Measurements from ENCODE around the gene APOE.
"Not testable (repeated sequence)": the region's sequence is repeated elsewhere in the genome, so short reads cannot be mapped to it uniquely, and the experiment has no call there.

Gene APOE

GRCh38 chr19:44886141-44886540 lies 19.5 kb upstream of the APOE start:
- DNase-seq: no peak

DNA sequence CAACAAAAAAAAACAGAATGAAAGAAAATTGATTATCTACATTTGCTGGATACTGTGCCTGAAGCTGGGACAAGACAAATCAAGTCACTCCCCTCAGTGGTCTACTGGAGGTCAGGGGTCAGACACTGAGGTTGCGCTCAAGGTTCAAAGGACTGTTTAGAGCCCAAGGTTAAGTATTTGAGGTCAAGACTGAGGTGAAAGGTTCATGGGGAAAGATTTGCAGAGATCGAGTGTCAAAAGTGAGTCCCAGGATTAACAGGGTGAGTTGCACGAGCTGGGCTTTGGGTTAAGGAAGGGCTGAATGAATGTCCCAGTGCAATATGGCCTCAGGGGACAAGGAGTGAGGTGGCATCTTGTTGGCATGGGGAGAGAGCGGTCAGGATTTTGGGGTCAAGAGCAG lies 17.9 kb upstream of the APOE start:
- DNase-seq: no peak

DNA sequence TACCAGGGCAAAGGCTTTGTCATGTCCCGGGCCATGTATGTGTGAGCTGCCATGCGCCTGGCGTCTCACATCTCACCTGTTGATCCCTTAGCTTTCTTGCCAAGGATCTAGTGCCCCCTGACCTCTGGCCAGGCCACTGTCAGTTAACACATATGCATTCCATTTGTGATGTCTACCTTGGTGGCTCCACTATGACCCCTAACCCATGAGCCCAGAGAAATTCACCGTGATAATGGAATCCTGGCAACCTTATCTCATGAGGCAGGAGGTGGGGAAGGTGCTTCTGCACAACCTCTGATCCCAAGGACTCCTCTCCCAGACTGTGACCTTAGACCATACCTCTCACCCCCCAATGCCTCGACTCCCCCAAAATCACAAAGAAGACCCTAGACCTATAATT lies 17.3 kb upstream of the APOE start:
- not testable (repeated sequence) for DNase-seq

DNA sequence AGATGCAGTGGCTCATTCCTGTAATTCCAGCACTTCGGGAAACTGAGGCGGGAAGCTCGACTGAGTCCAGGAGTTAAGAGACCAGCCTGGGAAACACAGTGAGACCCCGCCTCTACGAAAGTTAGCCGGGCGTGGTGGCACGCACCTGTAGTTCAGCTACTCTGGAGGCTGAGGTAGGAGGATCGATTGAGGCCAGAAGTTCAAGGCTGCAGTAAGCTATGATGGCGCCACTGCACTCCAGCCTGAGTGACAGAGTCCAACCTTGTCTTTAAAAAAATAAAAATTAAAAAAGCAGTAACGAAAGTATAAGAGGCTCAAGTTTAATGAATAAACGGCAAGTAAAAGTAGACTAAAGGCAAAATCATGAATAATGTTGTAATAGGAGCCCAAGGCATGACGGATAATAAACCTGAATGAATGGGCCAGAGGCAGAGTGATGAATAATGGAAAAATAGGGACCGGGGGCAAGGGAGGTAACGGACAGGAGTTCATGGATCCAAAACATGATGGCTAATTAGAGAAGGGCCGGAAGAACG lies 15.7 kb upstream of the APOE start:
- DNase-seq: no peak

- DNase-seq: peak; percentile 100
Observed at GRCh38 chr19:44890366-44891015, 15.1 kb upstream of the APOE start.

- peak; percentile 100 for DNase-seq
Observed at GRCh38 chr19:44891016-44891882, 14.3 kb upstream of the APOE start, which contains the start of gene TOMM40. TOMM40 (plus strand) TSS chr19:44891254; CDS start chr19:44891416, 162 bp downstream.

DNA sequence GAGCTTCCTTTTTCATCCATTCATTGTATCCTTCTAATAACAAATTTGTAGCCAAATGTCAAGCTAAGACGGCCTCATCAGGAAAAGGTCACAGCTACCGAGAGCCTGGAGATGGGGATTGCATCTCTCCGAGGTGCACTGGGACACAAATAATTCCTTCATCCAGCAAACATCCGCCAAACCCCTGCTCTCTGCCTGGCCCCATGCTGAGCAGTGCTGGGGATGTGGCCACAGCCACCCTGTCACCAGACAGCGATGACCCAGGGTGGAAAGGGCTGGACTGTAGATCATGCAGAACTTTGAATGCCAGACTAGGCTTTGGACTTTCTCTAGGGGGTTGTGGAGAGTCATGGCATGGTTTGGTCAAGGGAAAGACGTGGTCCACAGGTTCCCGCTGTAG lies 12.7 kb upstream of the APOE start:
- no peak for DNase-seq

DNA sequence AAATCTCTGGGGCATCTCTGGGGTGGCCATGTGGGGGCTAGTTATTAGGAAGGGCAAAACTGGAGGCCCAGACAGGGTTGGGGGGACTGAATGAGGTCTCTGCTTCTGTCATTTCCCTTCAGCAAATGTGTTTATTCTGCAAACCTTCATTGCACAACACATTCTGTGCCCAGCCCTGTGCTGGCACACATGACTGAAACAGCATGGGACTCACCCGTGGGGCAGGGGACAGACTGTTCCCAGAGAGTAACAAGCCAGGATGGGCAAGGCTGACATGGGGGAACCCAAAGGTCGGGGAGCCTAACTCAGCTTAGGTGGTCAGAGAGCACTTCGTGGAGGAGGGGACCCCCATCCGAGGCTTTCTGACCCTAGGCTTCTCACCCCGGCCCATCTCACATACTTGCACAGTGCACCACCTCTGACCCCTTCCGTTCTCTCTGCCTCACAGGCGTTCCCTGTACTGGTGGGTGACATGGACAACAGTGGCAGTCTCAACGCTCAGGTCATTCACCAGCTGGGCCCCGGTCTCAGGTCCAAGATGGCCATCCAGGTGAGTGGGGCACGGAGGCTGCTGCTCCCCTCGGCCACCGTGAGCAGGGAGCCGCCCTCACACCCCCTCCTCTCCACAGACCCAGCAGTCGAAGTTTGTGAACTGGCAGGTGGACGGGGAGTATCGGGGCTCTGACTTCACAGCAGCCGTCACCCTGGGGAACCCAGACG lies 12.1 kb upstream of the APOE start:
- no peak for DNase-seq

GRCh38 chr19:44894052-44894400 lies 11.6 kb upstream of the APOE start:
- no peak for DNase-seq

DNA sequence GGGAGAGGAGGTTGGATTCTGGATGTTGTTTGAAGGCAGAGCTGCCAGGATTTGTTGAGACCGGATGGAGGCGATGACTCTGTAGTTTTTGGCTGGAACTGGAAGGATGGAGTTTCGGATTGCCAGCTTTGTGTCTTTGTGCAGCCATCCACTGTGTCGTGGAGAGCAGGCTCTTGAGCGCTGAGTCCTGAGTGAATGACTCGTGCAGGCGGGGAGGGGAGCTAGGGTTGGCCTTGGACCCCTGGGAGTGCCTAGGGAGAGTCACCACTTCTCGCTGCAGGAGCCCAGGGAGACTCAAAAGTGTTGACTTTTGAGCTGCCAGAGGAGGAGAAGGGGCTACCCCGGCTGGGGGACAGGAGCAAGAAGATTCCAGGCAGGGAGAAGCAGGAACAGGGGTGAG lies 10.7 kb upstream of the APOE start:
- no peak for DNase-seq

DNA sequence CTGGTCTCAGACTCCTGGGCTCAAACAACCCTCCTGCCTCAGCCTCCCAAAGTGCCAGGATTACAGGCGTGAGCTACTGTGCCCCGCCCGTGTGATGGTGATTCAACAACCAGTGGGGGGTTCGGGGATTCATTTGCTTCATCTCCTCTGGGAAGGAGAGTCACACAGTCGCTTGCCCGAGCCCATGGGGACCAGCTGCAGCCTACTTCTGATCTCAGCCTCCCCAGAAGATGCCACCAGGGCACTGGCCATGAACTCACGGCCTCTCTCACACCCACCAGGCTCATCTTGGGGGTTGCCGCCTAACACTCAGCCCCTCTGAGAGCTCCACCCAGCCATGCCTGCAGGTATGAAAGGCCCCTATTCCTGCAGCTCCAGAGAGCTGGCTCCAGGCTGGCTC lies 7.8 kb upstream of the APOE start:
- no peak for DNase-seq

GRCh38 chr19:44900328-44901244 lies 5.0 kb upstream of the APOE start:
- no peak for DNase-seq

GRCh38 chr19:44903216-44903601 lies 2.4 kb upstream of the APOE start:
- DNase-seq: no peak

DNA sequence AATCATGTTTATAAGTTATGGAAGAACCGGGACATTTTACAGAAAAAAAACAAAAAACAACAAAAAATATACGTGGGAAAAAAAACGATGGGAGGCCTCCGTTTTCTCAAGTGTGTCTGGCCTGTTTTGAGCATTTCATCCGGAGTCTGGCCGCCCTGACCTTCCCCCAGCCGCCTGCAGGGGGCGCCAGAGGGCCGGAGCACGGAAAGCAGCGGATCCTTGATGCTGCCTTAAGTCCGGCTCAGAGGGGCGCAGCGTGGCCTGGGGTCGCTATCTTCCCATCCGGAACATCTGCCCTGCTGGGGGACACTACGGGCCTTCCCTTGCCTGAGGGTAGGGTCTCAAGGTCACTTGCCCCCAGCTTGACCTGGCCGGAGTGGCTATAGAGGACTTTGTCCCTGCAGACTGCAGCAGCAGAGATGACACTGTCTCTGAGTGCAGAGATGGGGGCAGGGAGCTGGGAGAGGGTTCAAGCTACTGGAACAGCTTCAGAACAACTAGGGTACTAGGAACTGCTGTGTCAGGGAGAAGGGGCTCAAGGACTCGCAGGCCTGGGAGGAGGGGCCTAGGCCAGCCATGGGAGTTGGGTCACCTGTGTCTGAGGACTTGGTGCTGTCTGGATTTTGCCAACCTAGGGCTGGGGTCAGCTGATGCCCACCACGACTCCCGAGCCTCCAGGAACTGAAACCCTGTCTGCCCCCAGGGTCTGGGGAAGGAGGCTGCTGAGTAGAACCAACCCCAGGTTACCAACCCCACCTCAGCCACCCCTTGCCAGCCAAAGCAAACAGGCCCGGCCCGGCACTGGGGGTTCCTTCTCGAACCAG lies 1.8 kb upstream of the APOE start:
- no peak for DNase-seq

GRCh38 chr19:44904426-44904994 lies 1.1 kb upstream of the APOE start:
- DNase-seq: no peak

DNA sequence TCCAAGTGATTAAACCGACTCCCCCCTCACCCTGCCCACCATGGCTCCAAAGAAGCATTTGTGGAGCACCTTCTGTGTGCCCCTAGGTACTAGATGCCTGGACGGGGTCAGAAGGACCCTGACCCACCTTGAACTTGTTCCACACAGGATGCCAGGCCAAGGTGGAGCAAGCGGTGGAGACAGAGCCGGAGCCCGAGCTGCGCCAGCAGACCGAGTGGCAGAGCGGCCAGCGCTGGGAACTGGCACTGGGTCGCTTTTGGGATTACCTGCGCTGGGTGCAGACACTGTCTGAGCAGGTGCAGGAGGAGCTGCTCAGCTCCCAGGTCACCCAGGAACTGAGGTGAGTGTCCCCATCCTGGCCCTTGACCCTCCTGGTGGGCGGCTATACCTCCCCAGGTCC lies 2.0 kb downstream of the APOE start:
- DNase-seq: no peak

DNA sequence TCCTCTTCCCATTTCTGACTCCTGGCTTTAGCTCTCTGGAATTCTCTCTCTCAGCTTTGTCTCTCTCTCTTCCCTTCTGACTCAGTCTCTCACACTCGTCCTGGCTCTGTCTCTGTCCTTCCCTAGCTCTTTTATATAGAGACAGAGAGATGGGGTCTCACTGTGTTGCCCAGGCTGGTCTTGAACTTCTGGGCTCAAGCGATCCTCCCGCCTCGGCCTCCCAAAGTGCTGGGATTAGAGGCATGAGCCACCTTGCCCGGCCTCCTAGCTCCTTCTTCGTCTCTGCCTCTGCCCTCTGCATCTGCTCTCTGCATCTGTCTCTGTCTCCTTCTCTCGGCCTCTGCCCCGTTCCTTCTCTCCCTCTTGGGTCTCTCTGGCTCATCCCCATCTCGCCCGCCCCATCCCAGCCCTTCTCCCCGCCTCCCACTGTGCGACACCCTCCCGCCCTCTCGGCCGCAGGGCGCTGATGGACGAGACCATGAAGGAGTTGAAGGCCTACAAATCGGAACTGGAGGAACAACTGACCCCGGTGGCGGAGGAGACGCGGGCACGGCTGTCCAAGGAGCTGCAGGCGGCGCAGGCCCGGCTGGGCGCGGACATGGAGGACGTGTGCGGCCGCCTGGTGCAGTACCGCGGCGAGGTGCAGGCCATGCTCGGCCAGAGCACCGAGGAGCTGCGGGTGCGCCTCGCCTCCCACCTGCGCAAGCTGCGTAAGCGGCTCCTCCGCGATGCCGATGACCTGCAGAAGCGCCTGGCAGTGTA lies 2.7 kb downstream of the APOE start:
- DNase-seq: no peak

DNA sequence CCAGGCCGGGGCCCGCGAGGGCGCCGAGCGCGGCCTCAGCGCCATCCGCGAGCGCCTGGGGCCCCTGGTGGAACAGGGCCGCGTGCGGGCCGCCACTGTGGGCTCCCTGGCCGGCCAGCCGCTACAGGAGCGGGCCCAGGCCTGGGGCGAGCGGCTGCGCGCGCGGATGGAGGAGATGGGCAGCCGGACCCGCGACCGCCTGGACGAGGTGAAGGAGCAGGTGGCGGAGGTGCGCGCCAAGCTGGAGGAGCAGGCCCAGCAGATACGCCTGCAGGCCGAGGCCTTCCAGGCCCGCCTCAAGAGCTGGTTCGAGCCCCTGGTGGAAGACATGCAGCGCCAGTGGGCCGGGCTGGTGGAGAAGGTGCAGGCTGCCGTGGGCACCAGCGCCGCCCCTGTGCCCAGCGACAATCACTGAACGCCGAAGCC lies 3.3 kb downstream of the APOE start:
- no peak for DNase-seq

DNA sequence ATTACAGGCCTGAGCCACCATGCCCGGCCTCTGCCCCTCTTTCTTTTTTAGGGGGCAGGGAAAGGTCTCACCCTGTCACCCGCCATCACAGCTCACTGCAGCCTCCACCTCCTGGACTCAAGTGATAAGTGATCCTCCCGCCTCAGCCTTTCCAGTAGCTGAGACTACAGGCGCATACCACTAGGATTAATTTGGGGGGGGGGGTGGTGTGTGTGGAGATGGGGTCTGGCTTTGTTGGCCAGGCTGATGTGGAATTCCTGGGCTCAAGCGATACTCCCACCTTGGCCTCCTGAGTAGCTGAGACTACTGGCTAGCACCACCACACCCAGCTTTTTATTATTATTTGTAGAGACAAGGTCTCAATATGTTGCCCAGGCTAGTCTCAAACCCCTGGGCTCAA lies 4.2 kb downstream of the APOE start:
- DNase-seq: no peak

DNA sequence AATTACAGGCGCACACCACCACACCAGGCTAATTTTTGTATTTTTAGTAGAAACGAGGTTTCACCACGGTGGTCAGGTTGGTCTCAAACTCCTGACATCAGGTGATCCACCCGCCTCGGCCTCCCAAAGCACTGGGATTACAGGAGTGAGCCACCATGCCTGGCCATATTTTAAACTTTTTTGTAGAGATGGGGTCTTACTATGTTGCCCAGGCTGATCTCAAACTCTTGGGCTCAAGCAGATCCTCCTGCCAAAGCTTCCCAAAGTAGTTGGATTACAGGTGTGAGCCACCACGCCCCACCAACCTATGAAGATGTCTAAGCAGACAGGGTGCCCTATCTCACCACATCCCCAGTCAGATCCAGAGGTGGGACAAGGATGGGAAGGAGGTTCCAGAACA lies 6.3 kb downstream of the APOE start:
- DNase-seq: not testable (repeated sequence)

Measured in NCI-H2081 treated with DMSO at 0.1 percent for 48 hours (cell line).